ENCODE results near the gene CCDC174. TPM values are rescaled to one million over a fixed set of nuclear protein-coding genes. Genes with fewer than 3 reads are reported as not detected.

Gene CCDC174
- total RNA-seq, 1 donor: 13.8 TPM

DNA sequence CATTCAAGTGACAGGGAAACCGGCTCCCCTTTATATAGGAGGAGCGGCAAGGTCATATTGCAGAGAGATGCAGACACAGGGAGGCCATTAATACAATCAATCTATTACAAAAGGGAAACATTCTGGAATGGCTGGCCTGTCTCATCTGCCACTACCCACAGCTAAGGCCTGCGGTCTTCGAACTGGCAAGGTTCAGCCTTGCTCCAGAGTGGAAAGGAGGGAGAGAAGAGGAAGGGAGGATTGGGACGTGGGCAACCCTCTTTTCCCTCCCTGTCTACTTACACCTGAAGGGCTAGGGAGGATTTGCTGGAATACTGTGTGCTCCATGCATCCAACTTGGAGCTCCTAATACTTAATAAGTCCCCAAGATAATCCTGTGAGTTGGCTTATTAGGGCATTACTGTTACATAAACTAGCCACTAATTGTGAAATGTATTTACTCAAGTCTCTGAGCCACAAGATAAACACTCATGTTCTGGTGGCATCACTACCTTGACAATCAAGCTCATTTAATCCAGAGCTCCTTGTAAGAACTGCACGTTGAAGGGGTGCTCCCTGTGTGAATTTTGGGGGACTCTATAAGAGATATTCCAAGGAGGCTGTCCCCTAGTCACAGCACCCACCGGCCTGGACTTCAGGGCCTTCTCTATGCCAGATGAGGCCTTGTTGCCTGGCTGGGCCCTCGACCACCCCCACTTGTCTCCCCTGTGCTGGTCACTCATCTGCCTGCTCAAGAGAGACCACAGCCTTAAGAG lies 19.7 kb upstream of the CCDC174 start:
- DNase-seq (ENCODE audit: low read depth): peak; percentile 18
- TF ChIP-seq, protein P1, sequence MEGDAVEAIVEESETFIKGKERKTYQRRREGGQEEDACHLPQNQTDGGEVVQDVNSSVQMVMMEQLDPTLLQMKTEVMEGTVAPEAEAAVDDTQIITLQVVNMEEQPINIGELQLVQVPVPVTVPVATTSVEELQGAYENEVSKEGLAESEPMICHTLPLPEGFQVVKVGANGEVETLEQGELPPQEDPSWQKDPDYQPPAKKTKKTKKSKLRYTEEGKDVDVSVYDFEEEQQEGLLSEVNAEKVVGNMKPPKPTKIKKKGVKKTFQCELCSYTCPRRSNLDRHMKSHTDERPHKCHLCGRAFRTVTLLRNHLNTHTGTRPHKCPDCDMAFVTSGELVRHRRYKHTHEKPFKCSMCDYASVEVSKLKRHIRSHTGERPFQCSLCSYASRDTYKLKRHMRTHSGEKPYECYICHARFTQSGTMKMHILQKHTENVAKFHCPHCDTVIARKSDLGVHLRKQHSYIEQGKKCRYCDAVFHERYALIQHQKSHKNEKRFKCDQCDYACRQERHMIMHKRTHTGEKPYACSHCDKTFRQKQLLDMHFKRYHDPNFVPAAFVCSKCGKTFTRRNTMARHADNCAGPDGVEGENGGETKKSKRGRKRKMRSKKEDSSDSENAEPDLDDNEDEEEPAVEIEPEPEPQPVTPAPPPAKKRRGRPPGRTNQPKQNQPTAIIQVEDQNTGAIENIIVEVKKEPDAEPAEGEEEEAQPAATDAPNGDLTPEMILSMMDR (IDR thresholded peaks at IDR 0.05; ENCODE audit: insufficient read depth, low read depth, low read length): no peak
- H3K4me3 ChIP-seq (ENCODE audit: low read depth, low read length): no peak overlapping the region

- H3K4me3 ChIP-seq (ENCODE audit: low read depth, low read length): no peak overlapping the region
- no peak for DNase-seq (ENCODE audit: low read depth)
- TF ChIP-seq, protein P1 (IDR thresholded peaks at IDR 0.05; ENCODE audit: insufficient read depth, low read depth, low read length): no peak
Measured at GRCh38 chr3:14632442-14632930, 19.1 kb upstream of the CCDC174 start.

DNA sequence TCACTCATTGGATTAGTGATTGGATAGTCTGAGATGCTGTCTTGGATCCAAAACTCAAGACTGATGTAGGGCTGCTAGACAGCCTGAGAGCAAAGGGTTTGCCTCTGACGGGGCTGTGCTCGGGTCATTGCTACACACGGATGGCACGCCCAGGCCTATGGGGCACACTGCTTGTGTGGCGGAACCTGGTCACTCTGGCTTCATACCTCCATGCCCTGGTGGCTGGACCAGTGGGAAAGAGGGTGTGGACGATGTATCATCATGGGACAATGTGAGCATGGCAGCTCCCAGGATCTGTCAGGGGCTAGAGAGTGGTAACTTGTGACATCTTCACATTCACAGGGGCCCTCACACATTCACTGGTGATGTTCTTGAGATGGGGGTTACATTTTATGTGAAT lies 18.1 kb upstream of the CCDC174 start:
- TF ChIP-seq, protein P1 (IDR thresholded peaks at IDR 0.05; ENCODE audit: insufficient read depth, low read depth, low read length): no peak
- H3K4me3 ChIP-seq (ENCODE audit: low read depth, low read length): no peak overlapping the region
- DNase-seq (ENCODE audit: low read depth): no peak

DNA sequence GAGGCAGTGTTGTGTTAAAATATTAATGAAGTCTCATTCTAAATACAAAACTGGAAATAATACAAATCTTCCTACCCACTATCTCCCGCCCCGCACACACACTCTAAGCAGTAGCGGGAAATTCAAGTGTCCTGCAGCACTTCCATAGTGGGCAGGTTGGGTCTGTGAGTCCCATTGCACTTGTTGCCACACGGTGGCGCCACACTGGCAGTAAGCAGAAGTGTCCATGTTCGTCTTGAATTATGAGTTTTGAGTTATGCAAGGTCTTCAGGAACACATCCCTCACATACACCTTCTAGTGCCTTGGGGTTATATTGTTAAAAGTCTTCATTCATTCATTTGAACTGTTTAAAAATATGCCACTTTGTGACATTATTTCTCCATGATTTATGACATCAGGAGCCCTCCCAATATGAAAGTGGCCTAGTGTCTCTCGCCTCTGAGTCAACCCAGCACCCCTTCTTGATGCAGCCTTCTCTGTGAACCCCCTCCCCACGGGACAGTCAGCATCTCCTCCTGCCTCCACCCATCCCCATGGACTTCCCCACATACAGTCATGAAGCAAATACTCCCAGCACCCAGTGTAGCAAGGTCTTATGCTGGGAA lies 17.6 kb upstream of the CCDC174 start:
- peak; percentile 76 for DNase-seq (ENCODE audit: low read depth)
- no peak overlapping the region for H3K4me3 ChIP-seq (ENCODE audit: low read depth, low read length)
- TF ChIP-seq, protein P1 (IDR thresholded peaks at IDR 0.05; ENCODE audit: insufficient read depth, low read depth, low read length): peak; percentile 79

- no peak overlapping the region for H3K4me3 ChIP-seq (ENCODE audit: low read depth, low read length)
- TF ChIP-seq, protein P1 (IDR thresholded peaks at IDR 0.05; ENCODE audit: insufficient read depth, low read depth, low read length): no peak
- DNase-seq (ENCODE audit: low read depth): no peak
Measured at GRCh38 chr3:14634763-14635400, 16.7 kb upstream of the CCDC174 start.

DNA sequence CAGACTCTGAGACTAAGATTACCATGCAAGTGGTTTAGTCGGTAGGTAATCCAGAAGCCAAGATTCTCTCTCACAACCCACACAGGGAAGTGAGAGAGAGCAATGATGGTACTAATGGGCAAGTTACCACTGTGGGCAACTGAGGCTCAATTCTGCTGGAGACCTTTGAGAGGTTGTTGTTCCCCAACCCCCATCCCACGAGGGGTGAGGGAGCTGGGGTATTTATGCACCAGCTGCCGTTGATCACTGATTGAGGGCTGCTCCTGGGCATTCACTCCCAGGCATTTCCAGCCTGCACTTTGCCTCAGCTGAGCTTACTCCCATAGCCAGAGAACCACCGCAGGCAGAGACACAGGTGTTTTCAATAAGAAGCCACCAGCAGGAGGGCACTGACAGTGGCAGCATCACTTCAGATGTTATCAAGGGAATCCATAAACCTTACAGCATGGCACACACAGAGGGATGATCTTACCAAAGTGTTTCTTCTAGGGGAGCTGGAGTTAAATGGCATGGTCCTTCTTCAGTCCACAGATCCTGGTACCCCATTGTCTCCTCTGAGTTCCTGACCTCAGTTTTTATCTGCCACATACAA lies 15.0 kb upstream of the CCDC174 start:
- TF ChIP-seq, protein P1 (IDR thresholded peaks at IDR 0.05; ENCODE audit: insufficient read depth, low read depth, low read length): no peak
- no peak for DNase-seq (ENCODE audit: low read depth)
- H3K4me3 ChIP-seq (ENCODE audit: low read depth, low read length): no peak overlapping the region

All from fibroblast of villous mesenchyme (primary cell).